ENCODE data around the gene IL1R2. TPM values are rescaled to one million over a fixed set of nuclear protein-coding genes. Genes with fewer than 3 reads are reported as not detected.

Gene IL1R2
- total and polyA plus RNA-seq, 2 of the 13 experiments (the other 11 are each of a cell fraction or from before 2014, with no cell fraction given) = 3.6 to 7.3 TPM

DNA sequence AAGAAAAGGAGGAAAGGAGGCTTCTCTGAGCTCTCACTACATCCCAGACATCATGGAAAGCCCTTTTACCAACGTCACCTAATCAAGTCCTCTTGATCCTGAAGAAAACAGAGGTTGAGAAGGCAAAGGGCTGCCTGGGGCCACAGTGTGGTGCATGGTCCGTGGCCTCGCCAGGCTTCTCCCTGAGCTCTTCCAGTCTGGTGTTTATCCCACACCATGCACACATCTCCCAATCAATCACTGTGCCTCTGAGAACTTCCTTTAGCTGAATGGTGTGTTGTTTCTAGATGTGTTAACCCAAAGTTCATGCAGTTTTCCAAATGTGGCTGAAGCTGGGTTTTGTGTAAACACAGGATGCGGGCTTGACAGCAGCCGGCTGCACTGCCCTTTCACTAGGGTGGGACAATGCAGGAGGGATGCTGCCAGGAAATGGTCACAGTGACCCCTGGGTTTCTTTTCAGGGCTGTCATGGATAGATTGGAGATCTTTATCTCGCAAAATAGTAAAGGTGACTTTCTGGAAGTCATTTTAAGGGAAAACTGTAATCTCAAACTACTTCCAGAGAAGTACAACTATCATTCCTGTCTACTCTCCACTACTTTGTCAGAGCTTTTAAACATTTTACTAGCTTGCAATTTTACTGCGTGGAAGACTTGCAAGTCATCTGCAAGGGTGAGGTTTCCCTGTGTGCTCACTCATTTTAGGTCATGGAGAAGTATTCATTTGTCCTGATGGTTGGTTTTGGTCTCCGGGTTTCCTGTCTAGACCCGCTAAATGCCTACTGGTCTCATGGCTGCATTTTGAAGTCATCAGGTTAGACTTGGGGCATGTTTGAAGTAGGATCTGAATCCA lies 54.6 kb downstream of the IL1R2 start (continued):
- peak; percentile 97 for TF ChIP-seq ZNF331 (CRISPR knock-in tag; IDR thresholded peaks at IDR 0.05)
- no peak for TF ChIP-seq ZBTB7A (CRISPR knock-in tag; IDR thresholded peaks at IDR 0.05)
- TF ChIP-seq ZZZ3 (CRISPR knock-in tag; IDR thresholded peaks at IDR 0.05; ENCODE audit: borderline replicate concordance) = peak; percentile 35; the same call in 1 of the 2 replicates
- peak; percentile 95; the same call in 1 of the 2 replicates for TF ChIP-seq ZNF772 (CRISPR knock-in tag; IDR thresholded peaks at IDR 0.05)
- TF ChIP-seq KLF13 (CRISPR knock-in tag; IDR thresholded peaks at IDR 0.05) = no peak
- 0 out of 2 replicates have a peak, but pooled peaks have one; percentile 36 for TF ChIP-seq HNRNPL (IDR thresholded peaks at IDR 0.05; ENCODE audit: low read depth, low read length)
- TF ChIP-seq PAF1 (CRISPR knock-in tag; IDR thresholded peaks at IDR 0.05) = no peak; the same call in 1 of the 2 replicates
- TF ChIP-seq, protein P1, sequence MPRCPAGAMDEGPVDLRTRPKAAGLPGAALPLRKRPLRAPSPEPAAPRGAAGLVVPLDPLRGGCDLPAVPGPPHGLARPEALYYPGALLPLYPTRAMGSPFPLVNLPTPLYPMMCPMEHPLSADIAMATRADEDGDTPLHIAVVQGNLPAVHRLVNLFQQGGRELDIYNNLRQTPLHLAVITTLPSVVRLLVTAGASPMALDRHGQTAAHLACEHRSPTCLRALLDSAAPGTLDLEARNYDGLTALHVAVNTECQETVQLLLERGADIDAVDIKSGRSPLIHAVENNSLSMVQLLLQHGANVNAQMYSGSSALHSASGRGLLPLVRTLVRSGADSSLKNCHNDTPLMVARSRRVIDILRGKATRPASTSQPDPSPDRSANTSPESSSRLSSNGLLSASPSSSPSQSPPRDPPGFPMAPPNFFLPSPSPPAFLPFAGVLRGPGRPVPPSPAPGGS (CRISPR knock-in tag; IDR thresholded peaks at IDR 0.05) = peak; percentile 42; the same call in 1 of the 2 replicates
- no peak for TF ChIP-seq HES4 (CRISPR knock-in tag; IDR thresholded peaks at IDR 0.05; ENCODE audit: borderline replicate concordance)
- TF ChIP-seq NRL (CRISPR knock-in tag; IDR thresholded peaks at IDR 0.05; ENCODE audit: borderline replicate concordance) = no peak
- peak; percentile 93; the same call in 1 of the 2 replicates for TF ChIP-seq SIX1 (CRISPR knock-in tag; IDR thresholded peaks at IDR 0.05; ENCODE audit: borderline replicate concordance)
- no peak for TF ChIP-seq ZNF777 (CRISPR knock-in tag; IDR thresholded peaks at IDR 0.05)
- no peak for TF ChIP-seq ZNF782 (CRISPR knock-in tag; IDR thresholded peaks at IDR 0.05; ENCODE audit: borderline replicate concordance)
- TF ChIP-seq ARNT2 (CRISPR knock-in tag; IDR thresholded peaks at IDR 0.05; ENCODE audit: low read depth) = no peak
- peak; percentile 96 for TF ChIP-seq ZNF792 (CRISPR knock-in tag; IDR thresholded peaks at IDR 0.05)
- peak; percentile 99 for TF ChIP-seq ARID5B (CRISPR knock-in tag; IDR thresholded peaks at IDR 0.05)
- TF ChIP-seq CBFB (CRISPR knock-in tag; IDR thresholded peaks at IDR 0.05) = peak; percentile 75
- 0 out of 2 replicates have a peak, but pooled peaks have one; percentile 18 for TF ChIP-seq RBAK (CRISPR knock-in tag; IDR thresholded peaks at IDR 0.05)
- peak; percentile 88 for TF ChIP-seq ARHGAP35 (CRISPR knock-in tag; IDR thresholded peaks at IDR 0.05; ENCODE audit: borderline replicate concordance)
- TF ChIP-seq NKX3-1 (CRISPR knock-in tag; IDR thresholded peaks at IDR 0.05) = peak; percentile 61; the same call in 1 of the 2 replicates
- TF ChIP-seq GATA4 (IDR thresholded peaks at IDR 0.05; ENCODE audit: borderline replicate concordance, low read depth) = peak; percentile 97
- TF ChIP-seq RFX3 (CRISPR knock-in tag; IDR thresholded peaks at IDR 0.05) = peak; percentile 47; the same call in 1 of the 2 replicates
- peak; percentile 93; the same call in 1 of the 2 replicates for TF ChIP-seq ZNF543 (CRISPR knock-in tag; IDR thresholded peaks at IDR 0.05)
- 0 out of 2 replicates have a peak, but pooled peaks have one; percentile 45 for TF ChIP-seq ZNF24 (IDR thresholded peaks at IDR 0.05)
